GM19023 (cell line): ENCODE measurements around the gene BCAR1.
"Not testable (repeated sequence)": the region's sequence is repeated elsewhere in the genome, so short reads cannot be mapped to it uniquely, and the experiment has no call there.

Source experiments
- ATAC-seq: cut with Tn5 transposase; IDR thresholded peaks from one replicate; pipeline ENCODE4 v1.9.1; 2021; ENCODE audit warnings: mild to moderate bottlenecking, moderate library complexity; ENCODE audit not compliant: unreplicated experiment

BCAR1 gene

DNA sequence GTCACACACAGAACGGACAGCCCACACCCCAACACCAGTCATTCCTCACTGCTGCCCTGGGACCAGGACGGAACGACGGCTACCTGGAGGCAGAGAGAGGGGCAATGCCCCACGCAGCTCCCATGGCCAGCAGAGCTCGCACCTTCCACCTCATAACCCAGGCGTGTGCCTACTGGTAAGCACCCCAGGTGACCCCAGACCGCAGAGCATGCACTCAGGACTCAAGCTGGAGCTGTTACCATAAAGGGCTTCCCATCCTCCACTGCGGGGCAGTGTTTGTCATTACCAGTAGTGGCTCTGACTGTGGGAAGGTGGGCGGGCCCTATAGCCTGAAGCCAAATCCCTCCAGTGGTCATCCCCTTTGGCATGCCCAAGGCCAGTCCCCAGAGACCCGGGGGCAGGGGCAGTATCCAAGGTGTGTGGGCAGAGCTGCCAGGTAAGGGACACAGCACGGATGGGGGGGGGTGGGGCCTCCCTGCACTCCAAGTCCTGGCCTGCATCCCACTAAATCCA is 4.7 kb upstream of the BCAR1 start:
- no peak for ATAC-seq

DNA sequence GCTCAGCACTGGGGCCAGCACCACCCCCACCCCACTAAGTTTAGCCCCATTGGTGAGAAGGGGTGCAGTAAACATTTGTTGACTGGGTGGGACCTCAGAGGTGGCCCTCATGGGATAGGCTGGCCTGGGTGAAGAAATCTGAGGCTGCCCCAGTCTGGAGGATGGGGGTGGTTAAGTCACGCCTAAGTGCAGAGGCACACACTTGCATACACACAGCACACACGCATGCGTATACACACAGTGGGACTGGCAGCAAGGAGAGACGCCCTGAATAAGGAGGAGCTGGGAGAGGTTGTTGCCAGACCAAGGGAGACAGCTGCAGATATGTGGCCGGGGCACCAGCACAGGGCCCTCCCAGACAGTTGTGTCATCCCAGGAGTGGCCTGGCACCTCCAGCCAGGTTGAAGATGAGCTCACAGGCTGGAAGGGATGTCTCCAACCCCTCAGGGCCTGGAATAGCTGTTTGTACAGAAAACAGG is 3.0 kb upstream of the BCAR1 start:
- ATAC-seq, result no peak

DNA sequence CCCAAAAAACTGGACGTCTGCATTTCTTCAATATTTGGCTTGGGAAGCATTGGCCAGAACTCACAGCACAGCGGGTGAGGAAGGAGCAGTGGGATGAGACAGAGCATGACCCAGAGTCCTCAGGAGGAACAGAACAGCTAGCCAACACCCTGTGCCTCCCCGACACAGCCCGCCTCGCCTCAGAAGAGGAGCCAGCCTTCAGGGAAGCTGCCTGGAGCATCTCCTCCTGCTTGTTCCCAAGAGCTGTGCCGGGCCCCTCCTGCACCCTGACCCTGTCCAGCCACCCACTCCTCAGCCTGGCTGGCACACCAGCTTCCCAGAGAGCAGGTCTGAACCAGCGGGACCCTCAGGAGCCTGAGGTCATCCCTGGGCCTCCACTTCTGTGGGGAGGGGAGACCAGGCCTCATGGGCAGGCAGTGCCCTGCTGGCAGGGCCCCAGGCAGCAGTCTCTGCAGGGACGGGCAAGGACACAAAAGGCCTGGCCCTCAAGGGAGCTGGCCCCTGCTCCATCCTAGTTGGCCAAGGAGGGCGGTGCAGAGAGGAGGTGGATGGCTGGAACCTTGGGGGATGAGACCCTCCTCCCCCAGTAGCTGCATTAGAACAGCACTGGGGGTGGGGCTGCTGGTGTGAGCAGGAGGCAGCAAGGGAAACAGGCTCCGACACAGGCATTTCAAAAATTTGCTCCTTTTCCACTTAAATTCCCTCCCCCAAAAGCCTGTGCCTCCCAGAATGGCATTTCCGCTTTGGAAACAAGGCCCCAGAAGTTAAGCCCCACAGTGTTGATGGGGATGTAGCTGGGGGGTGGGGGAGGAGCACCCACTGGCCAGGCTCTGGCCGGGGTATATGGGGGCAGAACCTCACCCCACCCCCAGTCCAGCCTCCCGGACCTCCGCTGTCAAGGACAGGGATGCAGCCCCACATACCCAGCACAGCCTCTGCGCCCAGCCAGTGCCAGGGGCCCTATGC is 1.8 kb upstream of the BCAR1 start:
- no peak for ATAC-seq

DNA sequence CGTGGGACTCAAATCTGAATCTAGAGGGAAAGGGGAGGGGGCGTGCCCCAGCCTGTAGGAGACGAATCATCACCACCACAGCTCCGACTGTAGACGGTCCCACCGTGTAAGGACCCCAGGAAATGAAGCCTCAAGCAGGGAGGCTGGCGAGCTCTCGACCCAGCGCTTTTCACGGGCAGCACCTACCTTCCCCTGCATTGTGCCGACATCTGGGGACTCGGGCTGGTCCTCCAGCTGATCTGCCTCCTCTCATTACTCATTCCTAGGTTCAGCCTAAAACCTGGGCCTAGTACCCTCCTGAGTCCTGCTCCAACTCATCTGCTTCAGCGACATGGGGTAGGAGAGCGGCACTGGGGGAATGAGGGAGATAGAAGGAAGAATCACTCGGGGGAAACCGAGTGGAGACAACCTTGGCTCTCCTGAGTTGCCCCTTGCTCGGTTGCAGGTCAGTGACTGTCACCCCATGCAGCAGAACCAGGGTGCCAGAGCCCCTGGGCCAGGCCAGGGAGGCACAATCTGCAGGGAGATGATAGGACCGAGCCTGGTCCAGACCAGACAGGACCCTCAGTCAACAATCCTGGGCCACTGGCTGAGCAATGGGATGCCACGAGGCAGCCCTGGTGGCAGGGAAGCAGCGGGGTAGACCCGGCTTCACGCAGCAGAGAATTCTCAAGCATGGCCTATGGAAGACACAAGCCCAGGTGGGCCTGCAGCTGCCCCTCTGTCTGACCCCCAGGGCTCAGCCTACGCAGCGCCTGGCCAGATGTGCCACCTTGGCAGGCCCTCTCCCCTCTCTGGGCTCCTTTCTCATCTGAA is 833 bp upstream of the BCAR1 start:
- no peak for ATAC-seq

DNA sequence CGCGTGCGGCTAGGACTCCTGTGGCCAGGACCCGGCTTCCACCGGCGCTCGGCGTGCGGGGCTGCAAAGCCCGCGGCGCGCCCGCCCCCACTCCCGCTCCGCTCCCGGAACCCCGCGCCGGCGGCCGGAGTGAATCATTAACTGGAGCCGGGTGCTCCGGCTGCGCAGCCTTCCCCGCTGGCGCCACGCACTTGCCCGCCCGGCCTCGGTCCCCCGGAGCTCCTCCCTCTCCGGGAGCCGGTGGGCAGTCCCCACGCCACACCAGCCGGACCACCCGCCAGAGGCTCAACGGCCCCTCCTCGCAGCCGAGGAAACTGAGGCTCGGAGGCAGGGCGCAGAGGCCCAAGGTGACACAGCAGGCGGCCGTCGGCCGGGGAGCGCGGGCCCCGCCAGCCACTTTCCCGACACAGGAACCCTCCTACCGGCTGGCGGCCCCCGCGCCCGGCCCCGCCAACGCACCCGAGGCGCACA is 580 bp downstream of the BCAR1 start:
- peak; percentile 29 for ATAC-seq

DNA sequence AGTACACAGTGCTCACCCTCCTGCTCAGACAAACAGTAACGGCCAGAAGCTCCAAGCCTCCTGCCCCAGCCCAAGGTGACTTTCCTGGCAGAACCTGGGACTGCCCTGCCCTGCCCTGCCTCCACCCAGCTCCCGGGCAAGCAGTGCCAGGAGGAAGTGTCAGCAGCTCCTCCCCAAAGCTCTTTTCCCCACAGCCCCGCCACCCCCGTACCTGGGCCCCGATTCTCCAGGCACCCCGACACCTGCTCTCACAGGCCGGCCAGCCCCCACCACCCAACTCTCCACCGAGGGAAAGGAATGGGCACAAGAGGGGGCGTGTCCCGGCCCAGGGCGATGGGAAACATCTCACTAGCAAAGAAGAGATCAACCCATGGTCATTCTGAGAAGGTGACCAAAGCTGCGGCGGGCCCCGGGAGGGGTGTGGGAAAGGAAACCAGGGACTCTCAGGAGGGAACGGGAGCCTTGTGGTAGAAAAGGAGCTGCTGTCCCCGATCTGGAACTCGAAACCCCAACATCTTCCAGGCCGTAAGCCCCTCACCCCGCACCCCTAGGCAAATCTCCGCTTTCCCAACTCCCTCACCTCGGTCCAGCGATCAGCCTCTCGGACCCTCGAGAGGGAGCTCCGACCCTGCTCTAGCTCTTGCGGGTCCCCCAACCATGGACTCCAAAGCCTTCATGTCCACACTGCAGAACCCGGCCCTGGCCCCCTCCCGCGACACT is 1.2 kb downstream of the BCAR1 start:
- ATAC-seq, result no peak

DNA sequence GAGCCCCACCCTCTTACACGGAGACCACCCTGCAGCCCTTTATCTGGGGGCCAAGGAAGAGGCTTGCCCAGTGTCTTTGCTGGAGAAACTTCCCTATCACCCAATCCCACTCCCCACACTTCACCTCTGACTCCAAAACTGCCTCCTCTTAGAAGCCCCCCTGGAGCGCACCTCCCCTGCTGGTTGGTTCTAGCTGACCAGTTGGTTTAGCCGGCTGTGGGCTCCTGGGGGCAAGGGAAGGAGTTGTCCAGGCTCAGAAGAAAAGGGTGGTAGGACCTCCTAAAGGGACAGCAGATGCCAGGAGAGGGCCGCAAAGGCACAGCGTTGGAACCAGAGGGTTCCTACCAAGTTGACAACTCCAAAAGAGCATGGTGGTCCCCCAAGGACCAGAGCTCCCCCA is 2.0 kb downstream of the BCAR1 start:
- ATAC-seq, result no peak

DNA sequence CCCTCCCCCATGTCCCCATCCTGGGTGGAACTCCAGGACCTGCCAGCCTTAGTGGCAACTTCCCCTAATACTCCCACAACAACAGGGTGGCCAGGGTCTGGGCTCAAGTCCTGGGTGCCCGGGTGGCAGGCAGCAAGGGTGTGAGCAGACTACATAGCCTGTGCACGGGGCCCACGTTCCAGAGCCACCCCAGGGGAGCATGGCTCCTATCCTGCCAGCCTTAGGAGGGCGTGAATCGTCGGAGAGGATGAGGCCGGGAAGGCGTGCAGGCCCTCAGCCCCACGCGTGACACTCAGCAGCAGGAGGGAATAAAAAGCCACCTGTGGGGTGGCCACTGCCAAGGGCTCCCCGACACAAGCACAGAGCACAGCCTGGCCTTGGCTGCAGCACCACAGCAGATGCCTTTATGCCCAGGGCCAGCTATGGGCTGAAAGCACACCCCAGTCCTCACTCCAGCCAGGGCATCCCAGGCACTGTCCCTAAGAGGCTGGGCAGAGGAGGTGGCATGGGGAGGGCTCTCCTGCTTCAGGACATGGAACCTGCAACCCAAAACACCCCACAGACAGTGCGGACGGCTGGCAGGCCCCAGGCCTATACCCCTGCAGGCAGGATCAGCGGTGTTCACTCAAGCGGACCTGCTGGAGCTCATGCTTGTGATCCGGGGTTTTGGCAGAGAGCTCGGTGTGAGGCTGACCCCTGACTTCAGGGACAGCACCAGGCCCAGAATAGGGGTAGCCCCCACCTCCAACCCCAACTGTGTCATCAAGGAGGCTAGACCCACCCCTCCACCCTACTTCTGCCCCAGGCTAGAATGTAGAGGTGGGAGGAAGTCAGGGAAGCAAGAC is 2.7 kb downstream of the BCAR1 start:
- no peak for ATAC-seq

DNA sequence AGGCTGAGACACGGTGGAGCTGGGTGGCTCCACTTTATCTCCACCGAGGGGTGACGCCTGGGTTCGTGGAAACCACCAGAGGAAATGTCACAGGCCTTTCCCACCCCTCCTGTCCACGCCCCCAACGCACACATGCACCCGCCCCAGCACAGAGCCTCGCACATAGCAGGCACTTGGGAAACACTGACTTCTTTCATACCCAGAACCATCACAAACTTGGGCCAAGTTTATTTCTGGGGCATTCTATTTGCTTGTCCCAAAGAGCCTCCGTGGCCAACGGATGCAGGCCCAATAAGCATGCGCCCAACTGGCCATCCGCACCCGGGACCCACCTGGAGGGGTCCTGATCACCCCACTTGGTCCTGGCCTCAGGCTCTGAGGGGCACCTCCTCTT is 3.3 kb downstream of the BCAR1 start:
- ATAC-seq, result no peak

DNA sequence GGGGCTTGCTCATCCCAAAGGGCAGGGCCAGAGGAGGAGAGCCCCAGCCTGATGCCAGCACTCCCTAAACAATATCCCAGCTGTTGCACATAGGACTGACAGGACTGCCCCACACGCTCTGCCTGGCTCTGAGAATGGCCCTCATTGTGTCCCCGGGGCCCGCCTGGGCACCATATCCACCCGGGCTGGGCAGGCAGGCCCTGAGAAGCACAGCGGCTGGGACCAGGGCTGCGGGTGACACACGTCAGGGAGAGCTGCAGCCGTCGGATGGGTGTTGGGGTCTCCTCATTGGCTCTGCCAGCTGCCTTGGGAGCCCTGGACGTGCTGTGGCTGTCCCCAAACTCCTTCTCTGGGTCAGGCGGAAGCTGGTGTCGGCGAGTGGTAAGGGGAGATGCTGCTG is 4.2 kb downstream of the BCAR1 start:
- no peak for ATAC-seq

DNA sequence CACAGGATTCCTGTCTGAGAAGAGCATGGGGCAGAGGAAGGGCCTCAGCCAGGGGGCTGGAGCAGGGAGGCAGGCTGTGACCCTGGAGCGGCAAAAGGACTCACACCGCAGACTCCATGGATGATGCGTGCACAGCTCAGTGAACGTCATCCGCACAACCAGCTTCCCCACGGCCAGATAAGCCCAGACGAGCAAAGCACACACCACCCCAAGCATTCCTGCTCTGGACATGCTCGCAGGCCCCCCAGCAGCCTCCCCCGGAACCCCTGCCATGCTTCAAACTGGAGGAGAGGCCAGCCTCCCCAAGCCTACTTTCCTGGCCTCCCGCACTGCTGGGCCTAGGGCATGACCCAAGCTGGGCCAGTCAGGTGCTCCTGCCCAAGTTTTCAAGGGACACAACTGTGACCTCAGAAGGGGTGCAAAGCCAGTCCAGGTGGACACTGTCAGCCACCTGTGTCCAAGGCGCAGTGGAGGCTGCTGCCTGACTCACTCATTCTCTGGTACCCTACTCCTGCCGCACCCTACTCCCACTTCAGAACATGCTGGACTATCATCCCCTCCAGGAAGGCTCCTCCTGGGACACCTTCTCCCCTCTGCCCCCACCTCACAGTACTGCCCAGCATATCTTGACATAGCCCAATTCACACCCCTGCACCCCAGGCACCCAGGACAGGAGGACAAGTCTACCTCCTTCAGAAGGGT is 4.8 kb downstream of the BCAR1 start:
- no peak for ATAC-seq

DNA sequence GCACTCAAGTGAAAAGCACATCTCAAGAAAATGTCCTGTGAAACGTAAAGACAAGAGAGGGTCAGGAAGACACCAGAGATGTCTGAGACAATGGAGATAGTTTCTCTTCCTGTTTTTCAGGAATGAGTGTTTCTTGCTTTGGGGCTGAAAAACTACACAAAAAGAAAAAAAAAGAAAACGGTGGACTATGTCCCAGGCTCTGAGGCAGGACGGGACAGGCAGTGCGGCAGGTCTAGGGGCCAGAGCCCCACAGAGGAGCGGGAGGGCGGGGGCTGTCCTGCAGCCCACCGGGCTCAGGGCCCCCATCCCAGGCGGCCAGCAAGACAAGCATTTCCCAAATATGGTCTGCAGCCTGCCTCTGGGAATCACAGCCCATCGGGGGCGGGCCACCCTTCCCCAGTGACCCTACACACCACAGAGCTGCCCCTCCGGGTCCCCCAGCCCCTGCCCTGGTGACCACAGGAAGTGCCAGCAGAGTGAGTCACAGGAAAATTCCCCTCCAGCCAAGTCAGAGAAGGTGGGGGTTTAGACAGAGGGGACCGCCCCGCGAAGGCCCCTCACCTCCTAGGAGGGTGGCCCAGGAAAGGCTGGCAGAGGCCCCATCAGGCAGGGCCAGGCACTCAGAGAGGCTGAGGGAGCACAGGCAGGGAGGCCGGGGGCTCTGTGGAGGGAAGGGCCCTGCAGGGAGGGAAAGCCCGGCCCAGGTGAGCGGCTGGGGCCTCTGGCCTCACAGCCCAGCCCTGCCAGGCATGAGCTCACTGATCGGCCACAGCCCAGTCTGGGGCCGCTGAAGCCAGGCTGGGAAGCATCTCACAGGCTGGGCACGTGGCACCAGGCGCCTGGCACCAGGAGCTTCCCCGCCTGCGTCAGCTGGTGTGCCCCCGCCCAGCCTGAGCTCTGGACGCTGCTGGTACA is 6.3 kb downstream of the BCAR1 start:
- no peak for ATAC-seq

DNA sequence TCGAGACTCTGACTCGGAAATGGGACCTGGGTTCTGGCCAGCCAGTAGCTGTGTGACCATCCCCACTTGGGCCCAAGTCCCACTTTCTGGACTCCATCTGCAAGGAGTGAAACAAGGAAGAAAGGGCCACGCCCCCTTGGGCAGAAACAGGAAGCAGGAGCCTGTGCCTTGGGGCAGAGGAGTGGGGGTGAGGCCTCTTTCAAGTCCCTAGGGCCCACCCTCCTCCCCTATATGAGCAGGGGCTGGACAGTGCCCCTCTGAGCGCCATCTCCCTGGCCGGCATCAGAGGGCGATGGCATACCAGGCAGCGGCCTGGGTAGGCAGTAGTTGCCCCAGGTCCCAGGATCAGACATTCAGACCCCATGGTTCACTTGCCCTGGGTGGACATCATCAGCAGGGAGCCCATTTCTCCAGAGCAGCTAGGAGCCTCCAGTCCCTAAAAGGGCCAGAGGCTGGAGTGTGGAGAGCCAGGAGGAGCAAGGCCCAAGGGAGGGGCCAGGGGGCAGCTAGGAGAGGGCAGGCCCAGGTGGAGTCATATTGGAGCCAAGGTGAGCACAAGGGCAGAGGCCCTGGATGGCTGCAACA is 7.1 kb downstream of the BCAR1 start:
- no peak for ATAC-seq

DNA sequence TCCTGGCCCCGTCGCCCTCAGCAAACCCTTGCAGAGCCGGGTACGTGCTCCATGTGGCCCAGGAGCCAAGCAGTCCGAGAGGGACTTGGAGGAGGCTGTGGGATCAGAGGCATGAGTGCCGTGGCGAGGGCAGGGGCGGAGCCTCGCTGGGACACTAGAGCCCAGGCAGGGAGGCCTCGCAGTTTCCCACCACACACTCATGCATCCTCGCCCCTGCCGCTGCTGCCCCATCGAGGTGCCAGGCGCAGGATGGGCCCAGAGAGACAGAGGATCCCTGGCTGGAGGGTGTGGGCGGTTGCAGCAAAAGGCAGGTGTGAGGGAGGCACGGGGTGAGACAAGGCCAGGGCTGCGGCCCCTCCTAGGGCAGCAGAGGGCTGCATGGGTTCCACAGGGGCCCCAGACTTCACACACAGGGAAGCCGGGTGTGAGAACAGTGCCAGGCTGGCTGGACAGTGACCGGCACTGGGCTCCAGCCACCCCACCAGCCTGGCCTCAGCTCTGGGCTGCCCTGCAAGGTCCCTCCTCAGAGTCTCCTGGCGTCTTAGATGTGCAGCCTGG is 7.7 kb downstream of the BCAR1 start:
- no peak for ATAC-seq

DNA sequence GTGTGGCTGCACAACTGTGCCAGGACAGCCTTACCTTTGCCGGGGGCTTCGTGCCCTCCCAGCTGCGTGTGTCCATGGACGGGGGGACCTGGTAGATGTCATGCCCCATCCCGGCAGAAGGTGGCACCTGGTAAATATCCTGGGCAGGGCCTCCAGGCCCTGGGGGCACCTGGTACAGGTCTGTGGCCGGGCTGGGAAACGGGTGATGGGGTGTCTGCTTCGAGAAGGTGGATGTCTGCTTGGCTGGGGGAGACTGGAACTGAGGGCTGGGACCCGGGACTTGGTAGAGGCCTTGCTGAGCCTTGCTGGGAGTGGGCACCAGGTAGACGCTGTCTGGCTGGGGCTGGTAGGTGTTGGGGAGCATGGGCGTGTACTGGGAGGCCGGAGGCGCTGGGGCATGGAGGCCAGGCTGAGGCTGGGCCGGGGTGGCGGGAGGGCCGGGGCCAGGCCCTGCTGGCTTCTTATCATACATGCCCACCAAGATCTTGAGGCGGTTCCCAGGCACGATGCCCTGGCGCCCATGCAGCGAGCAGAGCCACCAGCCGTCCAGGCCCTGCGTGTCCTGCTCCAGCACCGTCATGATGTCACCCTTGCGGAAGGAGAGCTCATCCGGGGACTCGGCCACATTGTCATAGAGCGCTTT is 8.9 kb downstream of the BCAR1 start:
- not testable (repeated sequence) for ATAC-seq

DNA sequence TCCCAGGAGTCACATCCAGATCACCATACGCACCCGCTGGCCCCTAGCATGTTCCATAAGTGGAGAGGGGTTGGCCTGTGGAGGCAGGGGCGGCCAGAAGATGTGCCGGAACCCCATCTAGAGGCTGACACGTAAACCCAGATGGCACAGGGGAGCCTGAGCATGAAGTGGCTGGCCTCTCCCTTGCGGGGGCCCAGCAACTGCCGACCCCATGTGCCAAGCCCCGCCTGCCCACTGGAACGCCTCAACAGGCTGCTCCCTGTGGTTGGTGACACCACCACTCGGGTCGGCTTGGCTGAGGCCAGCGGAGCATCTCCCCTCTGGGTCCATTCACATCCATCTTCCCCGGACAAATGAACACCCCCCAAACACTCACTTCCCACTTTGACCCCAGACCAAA is 9.5 kb downstream of the BCAR1 start:
- no peak for ATAC-seq

DNA sequence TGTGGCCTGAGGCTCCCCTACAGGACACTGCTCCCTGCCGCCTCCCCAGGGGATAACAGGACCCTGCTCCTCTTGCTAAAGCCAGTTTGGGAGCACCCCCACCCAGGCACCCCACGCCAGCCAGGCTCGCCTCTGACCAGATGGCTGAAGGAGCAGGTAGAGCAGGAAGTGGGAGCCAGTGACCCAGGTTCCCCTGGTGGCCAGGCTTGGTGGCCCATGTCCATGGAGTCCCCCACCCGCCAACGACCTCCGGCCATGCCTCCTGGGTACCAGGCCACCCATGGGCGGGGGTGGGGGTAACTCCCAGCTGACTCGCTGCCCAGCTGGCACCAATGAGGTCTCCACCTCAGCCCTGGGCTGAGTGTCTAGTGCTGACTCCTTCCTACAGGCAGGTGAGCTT is 10.0 kb downstream of the BCAR1 start:
- no peak for ATAC-seq
